Keratinocyte (primary cell): Measurements from ENCODE around the gene GLIS2. TPM values are rescaled to one million over a fixed set of nuclear protein-coding genes. Genes with fewer than 3 reads are reported as not detected.

ENCODE experiments used
- DNase-seq: peaks from one replicate; pipeline ENCODE4 v3.0.0-alpha.2; 2011; ENCODE audit warnings: low read depth, missing footprints, low spot score
- FAIRE-seq: peaks from 2 replicates; lab custom pipeline; 2011; peaks lifted over from hg19 to GRCh38; lab: Jason Lieb, UNC
- H2AFZ ChIP-seq: 2 replicates; pipeline ENCODE4 v1.6.0; 2012; ENCODE audit warnings: low read length, control low read depth, inconsistent platforms; ENCODE audit not compliant: control insufficient read depth
- H3K27ac ChIP-seq: 2 replicates; pipeline ENCODE4 v1.5.1; 2011; ENCODE audit warnings: low read length; ENCODE audit not compliant: control insufficient read depth, insufficient read depth
- H3K27me3 ChIP-seq: 3 replicates; pipeline ENCODE4 v1.6.0; 2011; ENCODE audit warnings: low read length; ENCODE audit not compliant: control insufficient read depth, insufficient read depth; ENCODE audit errors: extremely low read depth
- H3K36me3 ChIP-seq, 2 experiments: 2 replicates in 1 of 2; 3 replicates in 1 of 2; pipeline ENCODE4 v1.5.1; 2011; ENCODE audit warnings: low read length in 2 of 2, mild to moderate bottlenecking in 1 of 2; ENCODE audit not compliant: control insufficient read depth in 2 of 2, insufficient read depth in 2 of 2; ENCODE audit errors: extremely low read depth in 1 of 2
- H3K4me1 ChIP-seq: 3 replicates; pipeline ENCODE4 v1.5.1; 2011; ENCODE audit warnings: low read length; ENCODE audit not compliant: control insufficient read depth, insufficient read depth; ENCODE audit errors: extremely low read depth
- H3K4me2 ChIP-seq: 3 replicates; pipeline ENCODE4 v1.6.0; 2011; ENCODE audit warnings: low read depth, low read length; ENCODE audit not compliant: control insufficient read depth, insufficient read depth; ENCODE audit errors: extremely low read depth
- H3K4me3 ChIP-seq, 3 experiments: fragments of 200-600 bp in 1 of 3; sonication (generic) in 1 of 3; 2 replicates in 2 of 3; 3 replicates in 1 of 3; pipeline ENCODE4 v1.5.1; 2011 to 2016; ENCODE audit warnings: low read length in 3 of 3, mild to moderate bottlenecking in 3 of 3, control low read depth in 2 of 3, inconsistent platforms in 1 of 3, low read depth in 1 of 3, mixed read lengths in 1 of 3, mixed run types in 1 of 3, moderate library complexity in 1 of 3; ENCODE audit not compliant: control insufficient read depth in 2 of 3, insufficient read depth in 2 of 3; ENCODE audit errors: extremely low read depth in 1 of 3
- H3K79me2 ChIP-seq: 2 replicates; pipeline ENCODE4 v1.6.0; 2012; ENCODE audit warnings: low read length; ENCODE audit not compliant: control insufficient read depth, insufficient read depth
- H3K9ac ChIP-seq: 3 replicates; pipeline ENCODE4 v1.6.0; 2011; ENCODE audit warnings: low read length; ENCODE audit not compliant: control insufficient read depth, insufficient read depth; ENCODE audit errors: extremely low read depth
- H3K9me1 ChIP-seq: 3 replicates; pipeline ENCODE4 v1.6.0; 2011; ENCODE audit warnings: low read length; ENCODE audit not compliant: control insufficient read depth, insufficient read depth; ENCODE audit errors: extremely low read depth
- H3K9me3 ChIP-seq: 2 replicates; pipeline ENCODE4 v1.5.1; 2012; ENCODE audit warnings: low read depth, low read length; ENCODE audit not compliant: control insufficient read depth
- H4K20me1 ChIP-seq: 3 replicates; pipeline ENCODE4 v1.6.0; 2011; ENCODE audit warnings: low read length; ENCODE audit not compliant: control insufficient read depth, insufficient read depth; ENCODE audit errors: extremely low read depth
- EZH2 ChIP-seq: IDR thresholded peaks from one replicate; pipeline ENCODE4 v1.6.1; 2012; ENCODE audit warnings: inconsistent platforms, mild to moderate bottlenecking, low read length, moderate library complexity
- dilution Hi-C: fragments of 300-500 bp; cut with MboI; formaldehyde crosslinking; loops from one replicate; pipeline ENCODE4 v1.7.0; 2020; ENCODE audit warnings: low sequenced_read_pairs; ENCODE audit not compliant: extremely low pct_ligation_motif_present
- polyA plus RNA-seq, 5 experiments: library from polyadenylated mRNA; depleted of rRNA in 3 of 5; stranded (reverse) in 3 of 5; stranded (forward) in 1 of 5; unstranded in 1 of 5; fragments of >200 nt; gene quantifications; 1 replicate in 1 of 5; 2 replicates in 3 of 5; 3 replicates in 1 of 5; pipeline versions ENCODE4 v1.2.1 to v1.2.3, GENCODE V29; 2011 to 2012; ENCODE audit warnings: missing spikeins in 2 of 5, low read depth in 1 of 5, low replicate concordance in 1 of 5
- TF ChIP-seq, protein P1 (sequence below), 3 experiments: IDR thresholded peaks in 1 of 3; conservative IDR thresholded peaks in 1 of 3; optimal IDR thresholded peaks in 1 of 3; 2 replicates in 2 of 3; 3 replicates in 1 of 3; pipeline versions ENCODE3 to v1.5.1; 2011; ENCODE audit warnings: low read length in 3 of 3, mild to moderate bottlenecking in 3 of 3, moderate library complexity in 2 of 3, control low read depth in 1 of 3, inconsistent platforms in 1 of 3; ENCODE audit not compliant: insufficient read depth in 2 of 3; ENCODE audit errors: extremely low read depth in 1 of 3

Gene GLIS2
- polyA plus RNA-seq, 1 donor (not counting 4 experiments of a cell fraction or from before 2014, with no cell fraction given), result 0.63 TPM

DNA sequence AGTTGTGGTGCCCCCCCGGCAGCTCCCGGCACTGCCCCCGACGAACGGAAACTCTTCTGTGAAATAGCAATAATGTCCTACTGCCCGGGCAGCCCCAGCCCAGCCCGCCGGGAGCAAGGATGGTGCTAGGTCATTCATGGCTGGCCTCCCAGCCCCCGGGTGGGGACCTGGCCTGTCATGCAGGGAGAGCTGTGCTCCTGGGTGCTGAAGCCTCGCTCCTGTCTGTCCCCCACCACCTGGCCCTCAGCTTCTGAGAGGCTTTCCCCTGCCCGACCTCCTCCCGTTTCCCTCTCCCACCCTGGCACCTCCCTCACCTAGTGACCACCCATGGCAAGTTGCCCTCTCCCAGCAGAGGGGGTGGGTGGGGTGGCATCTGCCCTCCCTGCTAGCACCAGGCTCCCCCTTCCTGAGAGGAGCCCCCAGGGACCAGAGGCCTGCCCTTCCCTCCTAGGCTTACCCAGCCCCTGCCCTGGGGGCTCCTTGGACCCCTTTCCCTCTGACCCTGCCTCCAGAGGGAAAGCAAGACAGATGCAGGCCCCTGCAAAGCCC, 21.7 kb downstream of the GLIS2 start:
- Histone ChIP-seq H3K36me3 (peaks cover 9 to 26% of the 10 kb centered on the region in 2 experiments), H3K4me3 (no peak overlapping the region), H3K27me3 (no peaks in the 10 kb centered on the region), H3K79me2 (peaks cover 12% of the 10 kb centered on the region), H3K9me3 (no peaks in the 10 kb centered on the region), H3K27ac (no peak overlapping the region), H3K9ac (no peak overlapping the region), H2AFZ (no peak overlapping the region), H4K20me1 (no peaks in the 10 kb centered on the region), H3K9me1 (no peaks in the 10 kb centered on the region), H3K4me1 (no peaks in the 10 kb centered on the region), H3K4me2 (no peak overlapping the region)
- TF ChIP-seq EZH2, result no peak
- no peak for FAIRE-seq
- dilution Hi-C loops, result no loop called here
- DNase-seq, result no peak

DNA sequence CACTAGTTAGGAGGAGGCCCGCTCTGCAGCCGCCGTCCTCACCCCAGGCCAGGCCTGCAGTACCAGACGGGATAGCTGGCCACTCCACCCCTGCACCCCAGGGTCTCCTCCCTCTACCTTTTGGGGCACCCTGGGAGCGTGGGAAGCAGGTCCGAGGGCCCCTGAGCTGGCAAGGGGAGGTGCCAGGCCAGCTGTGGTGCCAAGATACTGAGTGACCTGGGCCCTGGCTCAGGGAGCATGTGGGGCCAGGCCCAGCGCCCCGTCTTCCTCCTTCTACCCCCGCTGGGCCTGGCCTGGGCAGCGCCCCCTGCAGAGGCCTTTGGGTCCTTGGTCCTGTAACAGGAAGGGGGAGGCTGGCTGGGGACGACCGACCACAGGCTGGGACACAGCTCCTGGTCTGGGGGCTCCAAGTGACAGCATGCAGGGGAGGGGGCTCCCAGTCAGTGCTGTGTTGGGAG, 22.3 kb downstream of the GLIS2 start:
- no peak overlapping the region for H3K4me3 ChIP-seq
- H3K36me3 ChIP-seq, result peaks cover 8 to 26% of the 10 kb centered on the region in 2 experiments
- no peak overlapping the region for H3K27ac ChIP-seq
- H3K9me3 ChIP-seq, result no peaks in the 10 kb centered on the region
- H3K4me1 ChIP-seq, result no peaks in the 10 kb centered on the region
- peaks cover 17% of the 10 kb centered on the region for H3K79me2 ChIP-seq
- peaks cover 5% of the 10 kb centered on the region for H4K20me1 ChIP-seq
- no peak overlapping the region for H3K9ac ChIP-seq
- H3K9me1 ChIP-seq, result no peaks in the 10 kb centered on the region
- H2AFZ ChIP-seq, result no peak overlapping the region
- FAIRE-seq (no peak), DNase-seq (no peak)
- dilution Hi-C loops, result no loop called here
- TF ChIP-seq, protein P1, sequence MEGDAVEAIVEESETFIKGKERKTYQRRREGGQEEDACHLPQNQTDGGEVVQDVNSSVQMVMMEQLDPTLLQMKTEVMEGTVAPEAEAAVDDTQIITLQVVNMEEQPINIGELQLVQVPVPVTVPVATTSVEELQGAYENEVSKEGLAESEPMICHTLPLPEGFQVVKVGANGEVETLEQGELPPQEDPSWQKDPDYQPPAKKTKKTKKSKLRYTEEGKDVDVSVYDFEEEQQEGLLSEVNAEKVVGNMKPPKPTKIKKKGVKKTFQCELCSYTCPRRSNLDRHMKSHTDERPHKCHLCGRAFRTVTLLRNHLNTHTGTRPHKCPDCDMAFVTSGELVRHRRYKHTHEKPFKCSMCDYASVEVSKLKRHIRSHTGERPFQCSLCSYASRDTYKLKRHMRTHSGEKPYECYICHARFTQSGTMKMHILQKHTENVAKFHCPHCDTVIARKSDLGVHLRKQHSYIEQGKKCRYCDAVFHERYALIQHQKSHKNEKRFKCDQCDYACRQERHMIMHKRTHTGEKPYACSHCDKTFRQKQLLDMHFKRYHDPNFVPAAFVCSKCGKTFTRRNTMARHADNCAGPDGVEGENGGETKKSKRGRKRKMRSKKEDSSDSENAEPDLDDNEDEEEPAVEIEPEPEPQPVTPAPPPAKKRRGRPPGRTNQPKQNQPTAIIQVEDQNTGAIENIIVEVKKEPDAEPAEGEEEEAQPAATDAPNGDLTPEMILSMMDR (optimal IDR thresholded peaks at IDR 0.05 in 1 of 3, IDR thresholded peaks at IDR 0.05 in 1 of 3, conservative IDR thresholded peaks at IDR 0.05 in 1 of 3; ENCODE audit: extremely low read depth in 1 of 3, insufficient read depth in 2 of 3, low read length in 3 of 3), result no peak
- no peak for TF ChIP-seq EZH2
- no peak overlapping the region for H3K4me2 ChIP-seq
- H3K27me3 ChIP-seq, result no peaks in the 10 kb centered on the region
